Measurements from ENCODE around the gene TRIM74. TPM values are rescaled to one million over a fixed set of nuclear protein-coding genes. Genes with fewer than 3 reads are reported as not detected.
"Not testable (repeated sequence)": the region's sequence is repeated elsewhere in the genome, so short reads cannot be mapped to it uniquely, and the experiment has no call there.

The TRIM74 gene
- polyA plus RNA-seq (ENCODE audit: insufficient read depth in 1 of 5, insufficient read length in 5 of 5, low replicate concordance in 1 of 5) = 1 to 10 TPM in 4 of 5 donors, under 1 TPM in 1; 0.99 to 2.6 (median 1.7) TPM
- long read RNA-seq, donor 1 = 0 reads
- long read RNA-seq, donor 2 = 0 reads
- long read RNA-seq, donor 3 = 0 reads
- long read RNA-seq, donor 4 = 0 reads
- long read RNA-seq, donor 5 = 0 reads
- long read RNA-seq, donor 6 = 0 reads
- long read RNA-seq, donor 7 = 0 reads
- long read RNA-seq, donor 8 = 0 reads

DNA sequence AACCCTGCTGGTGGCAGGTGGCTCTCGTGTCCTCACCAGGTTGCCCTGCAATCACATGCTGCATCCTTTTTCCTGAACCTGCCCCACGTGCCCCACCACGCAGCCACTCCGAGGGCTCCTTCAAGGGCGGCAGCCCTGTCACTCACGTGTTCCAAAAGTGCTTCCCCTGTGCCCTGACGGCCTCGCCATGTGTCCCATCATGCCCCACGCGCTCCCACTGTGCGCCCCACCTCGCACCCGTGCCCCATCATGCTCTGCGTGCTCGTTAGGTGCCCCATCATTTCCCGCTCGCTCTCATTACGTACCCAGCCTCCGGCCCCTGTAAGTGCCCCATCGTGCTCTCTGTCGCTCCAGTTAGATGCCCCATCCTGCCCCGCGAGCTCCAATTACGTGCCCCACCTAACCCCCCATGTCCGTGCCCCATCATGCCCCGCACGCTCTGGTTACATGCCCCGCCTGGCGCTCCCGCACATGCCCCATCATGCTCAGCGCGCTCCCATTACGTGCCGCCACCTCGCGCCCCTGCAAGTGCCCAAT lies at the start of gene TRIM74:
Gene TRIM74, minus strand, starts transcription at position 487 of the 537 bp plus-strand sequence. CDS start 3,309 bp downstream, outside the sequence.
- not testable (repeated sequence) for DNase-seq

DNA sequence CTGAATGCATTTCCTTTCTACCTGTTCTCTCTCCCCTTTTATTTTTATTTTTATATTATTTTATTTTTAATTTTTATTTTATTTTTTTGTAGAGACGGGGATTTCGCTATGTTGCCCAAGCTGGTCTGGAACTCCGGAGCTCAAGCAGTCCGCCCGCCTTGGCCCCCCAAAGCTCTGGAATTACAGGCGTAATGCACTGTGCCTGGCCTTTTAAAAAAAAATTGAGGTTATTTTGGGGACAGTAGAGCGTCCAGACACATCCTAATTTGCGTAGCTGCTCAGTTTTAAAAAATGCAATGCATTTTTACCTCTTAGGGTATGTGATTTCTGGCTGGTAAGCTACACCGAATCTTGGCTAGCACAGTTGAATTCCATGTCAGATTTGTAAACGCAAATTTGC lies 37.2 kb upstream of the TRIM74 start:
- not testable (repeated sequence) for DNase-seq

DNA sequence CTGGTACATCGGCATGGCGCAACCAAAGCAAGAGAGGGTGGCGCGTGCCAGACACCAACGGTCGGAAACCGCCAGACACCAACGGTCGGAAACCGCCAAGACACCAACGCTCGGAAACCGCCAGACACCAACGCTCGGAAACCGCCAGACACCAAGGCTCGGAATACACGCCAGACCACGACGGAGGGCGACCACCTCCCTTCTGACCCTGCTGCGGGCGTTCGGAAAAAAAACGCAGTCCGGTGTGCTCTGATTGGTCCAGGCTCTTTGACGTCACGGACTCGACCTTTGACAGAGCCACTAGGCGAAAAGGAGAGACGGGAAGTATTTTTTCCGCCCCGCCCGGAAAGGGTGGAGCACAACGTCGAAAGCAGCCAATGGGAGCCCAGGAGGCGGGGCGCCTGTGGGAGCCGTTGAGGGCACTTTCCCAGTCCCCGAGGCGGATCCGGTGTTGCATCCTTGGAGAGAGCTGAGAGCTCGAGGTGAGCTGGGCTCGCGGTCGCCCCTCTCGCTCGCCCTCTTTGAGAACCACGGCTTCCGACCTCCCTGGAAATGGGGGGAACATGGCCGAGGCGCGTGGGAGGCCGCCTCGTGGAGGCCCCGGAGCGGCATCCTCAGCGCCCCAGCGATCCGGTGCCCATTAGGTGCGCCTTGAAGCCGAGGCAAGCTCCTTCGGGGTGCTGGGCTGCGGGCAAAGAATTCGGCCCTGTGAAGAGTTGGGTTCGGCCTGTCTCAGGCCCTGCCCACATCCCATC lies 36.6 kb upstream of the TRIM74 start:
- DNase-seq = peak in 1 of 2 donors; percentile 84

DNA sequence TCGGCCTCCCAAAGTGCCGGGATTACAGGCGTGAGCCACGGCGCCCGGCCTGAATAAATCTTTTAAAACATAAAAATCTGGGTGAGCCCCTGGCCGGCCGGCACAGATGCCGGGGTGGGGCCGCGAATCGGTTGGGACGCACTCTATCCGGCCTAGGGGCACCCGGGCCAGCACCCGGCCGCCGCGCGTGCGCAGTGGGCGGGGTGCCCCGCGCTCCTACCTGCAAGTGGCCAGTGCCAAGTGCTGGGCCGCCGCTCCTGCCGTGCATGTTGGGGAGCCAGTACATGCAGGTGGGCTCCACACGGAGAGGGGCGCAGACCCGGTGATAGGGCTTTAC lies 36.1 kb upstream of the TRIM74 start:
- not testable (repeated sequence) for DNase-seq

DNA sequence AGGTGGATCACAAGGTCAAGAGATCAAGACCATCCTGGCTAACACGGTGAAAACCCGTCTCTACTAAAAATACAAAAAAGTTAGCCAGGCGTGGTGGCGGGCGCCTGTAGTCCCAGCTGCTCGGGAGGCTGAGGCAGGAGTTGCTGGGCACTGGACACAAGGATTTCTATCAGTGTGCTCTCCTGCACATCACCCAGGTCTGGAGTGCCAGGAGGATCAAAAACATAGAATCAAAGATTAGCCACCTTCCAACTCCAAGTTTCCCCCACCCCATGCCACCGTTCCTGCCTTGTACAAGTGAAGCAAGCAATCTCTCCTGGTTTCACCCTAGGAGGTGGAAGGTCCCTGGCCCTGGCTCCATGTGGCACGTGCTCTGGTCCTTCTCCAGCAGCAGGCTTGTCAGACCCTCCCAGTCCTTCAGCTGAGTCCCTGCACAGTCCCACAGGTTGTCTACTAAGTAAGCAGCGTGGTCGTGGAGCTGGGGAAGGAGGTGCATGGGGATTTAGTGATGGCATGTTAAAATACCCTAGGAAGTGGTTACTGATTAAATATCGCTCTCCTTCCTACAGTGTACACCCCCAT lies 28.7 kb upstream of the TRIM74 start:
- DNase-seq = not testable (repeated sequence)

DNA sequence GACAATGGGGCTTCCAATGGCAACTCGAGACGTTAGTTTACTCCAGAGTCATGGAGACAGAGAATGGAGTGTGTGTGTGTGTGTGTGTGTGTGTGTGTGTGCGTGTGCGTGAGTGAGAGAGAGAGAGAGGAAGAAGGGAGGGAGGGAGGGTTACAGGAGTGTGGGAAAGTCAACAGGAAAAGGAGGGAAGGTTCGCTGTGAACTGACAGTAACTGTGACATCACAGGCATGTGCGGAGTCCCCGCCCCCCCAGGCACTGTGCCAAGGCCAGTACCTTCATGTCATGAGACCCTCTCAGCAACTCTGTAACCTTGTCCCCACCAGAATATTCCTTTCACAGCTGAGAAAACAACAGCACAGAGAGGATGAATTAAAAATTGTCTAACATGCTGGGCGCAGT lies 28.2 kb upstream of the TRIM74 start:
- DNase-seq = not testable (repeated sequence)

DNA sequence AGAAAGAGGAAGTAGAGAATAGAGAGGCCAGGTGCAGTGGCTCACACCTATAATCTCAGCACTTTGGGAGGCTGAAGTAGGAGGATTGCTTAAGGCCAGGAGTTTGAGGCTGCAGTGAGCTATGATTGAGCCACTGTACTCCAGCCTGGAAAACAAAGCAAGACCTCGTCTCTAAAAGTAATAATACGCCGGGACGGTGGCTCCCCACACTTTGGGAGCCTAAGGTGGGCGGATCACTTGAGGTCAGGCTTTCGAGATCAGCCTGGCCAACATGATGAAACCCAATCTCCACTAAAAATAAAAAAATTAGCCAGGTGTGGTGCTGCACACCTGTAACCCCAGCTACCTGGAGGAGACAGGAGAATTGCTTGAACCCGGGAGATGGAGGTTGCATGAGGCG lies 26.2 kb upstream of the TRIM74 start:
- not testable (repeated sequence) for DNase-seq

DNA sequence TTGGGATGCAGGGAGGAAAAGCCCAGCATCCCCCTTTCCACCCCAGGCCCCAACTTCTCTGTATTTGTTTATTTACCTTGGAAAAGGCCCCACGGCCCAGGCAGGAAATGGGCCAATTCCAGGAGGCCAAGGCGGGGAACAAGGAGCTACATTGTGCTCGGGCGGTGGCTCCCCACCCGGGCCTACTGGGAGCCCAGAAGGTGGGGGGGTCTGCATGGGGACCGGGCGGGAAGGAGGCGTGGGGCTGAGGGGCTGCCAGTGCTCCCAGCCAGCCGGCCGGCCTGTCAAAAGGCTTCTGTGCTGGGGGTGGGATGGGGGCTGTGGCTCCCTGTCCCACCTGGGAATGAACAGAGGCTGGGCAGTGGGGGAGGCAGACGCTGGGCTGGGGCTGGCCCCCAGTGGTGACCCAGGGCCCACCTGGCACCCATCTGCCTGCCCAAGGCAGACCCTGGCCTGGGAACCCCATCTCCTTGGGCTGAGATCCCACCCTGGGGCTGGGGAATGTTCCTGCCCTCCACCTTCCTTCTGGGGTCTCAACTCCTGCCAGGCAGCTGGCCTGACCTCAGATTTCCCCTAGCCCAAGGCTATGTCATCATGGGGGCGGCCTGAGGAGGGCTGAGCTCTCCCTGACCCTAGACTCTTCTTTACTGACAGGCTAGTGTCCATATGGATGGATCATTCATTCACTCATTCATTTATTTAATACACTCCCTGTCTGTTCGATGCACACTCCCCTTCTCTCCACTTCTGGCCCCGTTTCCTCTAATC lies 21.1 kb upstream of the TRIM74 start:
- not testable (repeated sequence) for DNase-seq

DNA sequence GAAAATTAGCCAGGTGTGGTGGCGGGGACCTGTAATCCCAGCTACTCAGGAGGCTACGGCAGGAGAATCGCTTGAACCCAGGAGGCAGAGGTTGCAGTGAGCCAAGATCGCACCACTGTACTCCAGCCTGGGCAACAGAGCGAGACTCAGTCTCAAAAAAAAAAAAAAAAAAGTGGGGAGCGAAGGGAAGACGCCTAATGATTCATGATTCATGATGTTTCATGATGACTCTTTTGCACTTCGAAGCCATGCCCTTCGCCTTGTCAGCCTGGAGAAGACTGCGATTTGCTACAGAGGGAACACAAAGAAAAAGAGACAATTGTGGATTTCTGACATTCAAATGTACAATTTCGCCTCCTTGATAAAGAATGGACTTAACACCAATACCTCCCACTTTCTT lies 12.8 kb upstream of the TRIM74 start:
- DNase-seq = not testable (repeated sequence)

DNA sequence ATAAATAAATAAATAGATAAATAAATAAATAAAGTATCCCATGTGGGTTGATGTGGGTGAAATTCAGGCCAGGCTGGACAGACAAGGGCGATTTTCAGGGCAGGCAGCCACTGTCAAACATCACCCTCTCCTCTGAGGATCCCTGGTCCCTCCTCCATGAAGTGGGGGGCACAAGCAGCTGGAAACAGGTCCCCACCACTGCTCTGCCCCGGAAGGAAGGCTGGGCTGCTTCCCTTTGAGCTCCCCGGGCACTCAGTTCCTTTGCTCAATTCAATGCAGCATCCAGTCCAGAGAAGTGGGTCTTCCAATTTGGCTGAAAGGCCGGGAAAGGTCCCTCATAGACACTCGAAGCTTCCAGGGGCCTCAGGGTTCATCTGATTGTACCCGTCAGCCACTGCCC lies 11.1 kb upstream of the TRIM74 start:
- not testable (repeated sequence) for DNase-seq

DNA sequence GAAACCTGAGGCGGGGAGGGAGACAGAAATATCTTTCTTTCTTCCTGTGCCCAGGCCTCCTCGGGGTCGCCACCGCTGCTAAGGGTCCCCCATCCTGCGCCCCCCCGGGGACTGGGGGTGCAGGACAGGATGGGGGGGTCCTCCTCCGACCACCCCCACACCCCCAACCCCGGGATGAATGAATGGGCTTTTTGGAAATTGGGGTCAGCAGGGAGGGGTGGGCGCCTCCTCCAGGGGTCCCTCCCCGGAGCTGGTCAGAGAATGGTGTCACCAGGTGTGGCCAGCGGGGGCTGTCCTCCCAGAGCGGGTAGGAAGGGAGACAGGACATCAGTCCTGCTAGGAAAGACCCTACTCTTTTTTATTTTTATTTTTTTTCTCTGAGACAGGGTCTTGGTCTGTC lies 7.2 kb upstream of the TRIM74 start:
- not testable (repeated sequence) for DNase-seq

DNA sequence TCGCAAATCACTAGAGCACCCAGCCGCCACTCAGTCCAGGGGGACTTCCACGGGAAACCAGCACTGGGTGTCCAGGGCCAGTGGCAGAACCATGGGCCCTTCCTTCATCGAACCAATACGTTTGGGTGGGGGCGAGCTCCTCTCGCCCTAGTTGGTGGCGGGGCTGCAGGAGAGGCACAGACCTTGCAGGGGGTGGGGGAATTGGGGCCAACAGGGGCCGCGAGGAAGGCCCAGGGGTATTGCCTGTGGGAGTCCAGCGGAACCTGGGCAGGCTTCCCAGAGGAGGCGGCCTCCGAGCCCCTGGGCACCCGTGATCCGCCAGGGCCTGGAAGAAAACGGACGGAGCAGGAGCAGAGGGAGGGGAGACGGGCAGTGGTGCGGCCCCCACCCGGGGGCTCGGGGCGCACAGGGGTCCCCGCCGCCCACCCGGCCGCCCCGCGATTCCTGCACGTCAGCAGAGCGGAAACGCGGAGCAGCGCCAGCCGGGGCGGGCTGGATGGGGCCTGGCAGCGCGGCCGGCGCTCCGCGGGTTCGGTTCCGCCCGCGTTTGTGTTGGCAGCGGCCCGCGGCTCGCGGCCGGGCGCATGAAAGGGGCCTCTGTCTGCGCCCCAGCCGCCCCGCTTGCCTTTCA lies 6.5 kb upstream of the TRIM74 start:
- DNase-seq = not testable (repeated sequence)

DNA sequence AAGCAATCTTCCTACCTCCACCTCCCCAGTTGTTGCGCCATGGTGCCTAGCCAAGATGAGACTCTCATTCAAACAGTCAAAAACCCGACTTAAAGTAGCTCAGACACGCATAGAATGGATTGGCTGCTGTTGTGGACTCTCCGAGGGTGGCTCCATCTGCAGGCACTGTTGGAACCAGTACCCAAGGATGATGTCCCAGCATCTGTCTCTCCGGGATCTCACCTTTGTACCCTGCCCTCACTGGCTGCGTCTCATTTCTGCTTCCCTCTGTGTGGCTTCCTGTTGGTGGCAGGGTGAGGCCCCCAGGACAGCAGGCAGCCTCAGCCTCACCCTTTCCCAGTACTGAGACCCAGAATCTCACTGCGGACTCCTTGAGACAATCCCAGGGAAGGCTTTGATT lies 5.5 kb upstream of the TRIM74 start:
- DNase-seq = not testable (repeated sequence)

DNA sequence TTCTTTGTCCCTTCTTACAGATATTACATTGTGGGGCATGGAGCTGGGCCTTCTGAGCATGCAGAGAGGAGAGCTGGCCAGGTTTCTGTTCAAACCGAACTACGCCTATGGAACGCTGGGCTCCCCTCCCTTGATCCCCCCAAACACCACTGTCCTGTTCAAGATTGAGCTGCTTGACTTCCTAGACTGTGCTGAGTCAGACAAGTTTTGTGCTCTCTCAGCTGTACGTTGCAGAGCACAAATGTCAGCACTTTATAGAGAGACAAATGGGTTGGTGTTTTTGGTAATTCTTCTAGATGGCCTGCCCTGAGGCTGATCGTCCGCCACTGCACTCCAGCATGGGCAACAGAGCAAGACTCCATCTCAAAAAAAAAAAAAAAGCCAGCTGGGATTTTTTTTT lies 2.2 kb upstream of the TRIM74 start:
- not testable (repeated sequence) for DNase-seq

DNA sequence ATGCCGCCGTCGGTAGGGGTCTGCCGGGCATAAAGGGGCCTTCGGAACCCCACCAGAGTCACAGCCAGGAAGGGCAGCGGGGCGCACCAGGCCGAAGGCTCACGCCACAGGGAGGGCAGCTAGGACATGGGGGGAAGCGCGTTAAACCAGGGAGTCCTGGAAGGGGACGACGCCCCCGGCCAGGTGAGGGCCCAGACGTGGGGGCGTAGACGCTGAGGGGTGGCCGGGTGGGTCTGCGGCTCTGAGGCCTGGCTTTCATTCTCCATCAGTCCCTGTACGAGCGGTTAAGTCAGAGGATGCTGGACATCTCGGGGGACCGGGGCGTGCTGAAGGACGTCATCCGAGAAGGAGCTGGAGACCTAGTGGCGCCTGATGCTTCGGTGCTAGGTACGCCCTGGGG lies 422 bp upstream of the TRIM74 start:
- DNase-seq = not testable (repeated sequence)

DNA sequence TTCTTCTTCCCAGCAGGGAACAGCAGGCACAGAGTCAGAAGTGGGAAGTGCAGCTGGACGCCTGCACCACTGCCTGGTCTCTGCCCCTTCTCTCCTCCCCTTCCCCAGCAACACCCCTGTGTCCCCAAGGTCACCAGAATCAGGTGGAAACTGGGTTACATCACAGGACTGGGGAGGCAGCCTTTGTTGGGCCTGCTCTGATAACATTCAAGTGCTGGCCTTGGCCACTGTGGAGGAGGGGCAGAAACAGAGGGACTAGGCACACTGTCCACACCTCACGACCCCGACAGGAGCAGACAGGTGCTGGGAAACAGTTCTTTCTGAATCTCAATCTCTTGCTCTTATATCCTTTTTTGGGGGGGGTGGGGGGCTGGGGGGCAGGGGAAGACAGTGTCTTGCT lies 2.4 kb downstream of the TRIM74 start:
- DNase-seq = not testable (repeated sequence)

DNA sequence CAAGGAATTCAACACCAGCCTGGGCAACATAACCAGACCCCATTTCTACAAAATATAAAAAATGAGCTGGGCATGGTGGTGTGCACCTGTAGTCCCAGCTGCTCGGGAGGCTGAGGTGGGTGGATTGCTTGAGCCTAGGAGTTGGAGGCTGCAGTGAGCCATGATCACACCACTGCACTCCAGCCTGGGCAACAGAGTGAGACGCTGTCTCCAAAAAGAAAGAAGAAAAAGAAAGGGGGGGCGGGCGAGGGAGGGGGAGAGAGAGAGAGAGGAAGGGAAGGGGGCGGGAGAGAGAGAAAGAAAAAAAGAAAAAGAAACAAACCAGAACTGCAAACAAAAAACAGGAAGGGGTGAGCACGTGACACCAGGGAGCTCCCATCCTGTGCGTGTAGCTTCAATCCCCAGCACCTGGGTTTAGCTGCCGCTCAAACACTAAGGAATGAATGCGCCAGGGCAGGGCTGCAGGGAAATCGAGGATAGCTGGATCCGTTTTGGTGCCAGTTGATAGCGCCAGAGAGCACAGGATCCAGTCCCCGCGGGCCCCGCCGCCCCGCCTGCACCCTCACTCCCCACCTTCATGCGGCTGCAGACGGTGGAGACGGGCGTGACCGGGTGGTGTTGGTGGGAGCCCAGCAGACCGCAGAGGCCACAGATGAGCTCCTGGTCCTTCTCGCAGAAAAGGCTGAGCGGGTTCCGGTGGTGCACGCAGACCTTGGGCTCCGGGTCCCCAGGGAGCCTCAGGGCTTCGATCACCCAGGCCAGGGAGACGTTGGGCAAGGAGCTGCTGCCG lies 3.9 kb downstream of the TRIM74 start:
- DNase-seq = not testable (repeated sequence)

DNA sequence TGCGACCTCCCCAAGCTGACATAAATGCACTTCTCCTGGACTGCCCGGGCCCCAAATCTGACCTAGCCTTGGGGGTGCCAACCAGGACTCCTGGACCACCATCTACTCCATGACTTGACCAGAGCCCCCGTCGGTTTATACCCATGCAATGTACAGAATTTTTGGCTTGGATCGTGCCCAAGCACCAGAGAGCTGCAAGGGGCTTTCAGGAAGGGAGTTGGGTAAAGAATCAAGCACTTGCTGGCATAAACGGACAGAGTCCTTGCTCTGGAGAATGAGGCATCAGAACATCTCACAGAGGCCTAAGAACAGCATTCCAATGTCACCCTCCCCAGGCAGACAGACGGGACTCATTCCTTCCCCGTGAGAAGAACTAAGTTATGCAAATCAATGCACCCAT lies 6.2 kb downstream of the TRIM74 start:
- not testable (repeated sequence) for DNase-seq

DNA sequence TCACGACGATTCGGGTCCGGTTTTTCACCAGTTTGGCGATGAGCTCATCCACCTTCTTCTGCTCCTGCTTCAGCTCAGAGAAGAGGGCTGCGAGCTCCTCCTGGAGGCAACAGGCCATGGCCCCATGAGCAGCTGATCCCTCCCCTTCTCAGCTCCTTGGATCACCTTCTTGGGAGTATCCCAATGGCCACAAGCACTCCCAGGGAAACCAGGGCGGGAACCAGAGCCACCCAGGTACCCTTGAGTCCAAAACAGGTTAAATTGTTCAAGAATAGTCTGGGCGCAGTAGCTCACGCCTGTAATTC lies 8.0 kb downstream of the TRIM74 start:
- not testable (repeated sequence) for DNase-seq

DNA sequence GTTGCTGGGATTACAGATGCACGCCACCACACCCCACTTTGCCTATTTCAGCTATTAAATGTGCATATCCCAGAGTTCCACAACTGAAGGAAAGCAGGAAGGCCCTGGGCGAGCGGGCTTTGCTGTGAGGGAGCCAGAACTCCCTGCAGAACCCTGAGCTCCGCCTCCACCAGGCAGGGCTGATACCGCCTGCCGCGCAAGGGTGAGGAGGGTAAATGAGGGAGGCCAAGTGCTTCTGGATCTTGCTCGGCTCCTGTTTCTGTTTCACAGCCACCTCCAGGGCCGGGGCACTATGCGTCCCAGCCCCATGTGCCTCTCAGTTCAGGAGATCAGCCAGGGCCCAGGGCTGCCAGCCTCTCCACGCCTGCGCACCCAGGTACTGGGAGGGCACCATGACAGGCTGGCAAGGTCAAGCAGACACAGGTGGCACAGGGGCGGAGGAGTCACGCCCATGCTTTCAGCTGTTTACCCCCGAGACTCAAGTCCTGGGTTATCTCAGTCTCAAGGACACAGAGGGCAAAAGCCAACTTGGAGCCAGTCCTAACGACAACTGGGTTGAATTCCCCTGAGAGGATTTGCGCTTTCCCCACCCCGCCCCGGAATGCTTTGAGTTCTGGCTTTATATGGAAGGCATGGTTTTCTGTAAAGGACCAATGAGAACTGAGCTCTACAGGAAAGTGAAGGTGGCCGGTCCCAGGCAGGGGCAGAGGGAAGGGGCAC lies 8.5 kb downstream of the TRIM74 start:
- DNase-seq = not testable (repeated sequence)

All from right lung (tissue), 10 donors.